Effector CD8-positive, alpha-beta T cell (primary cell): Measurements from ENCODE around the gene CD2AP.
"Not testable (repeated sequence)": the region's sequence is repeated elsewhere in the genome, so short reads cannot be mapped to it uniquely, and the experiment has no call there.

Experiments used
- DNase-seq: peaks from one replicate; lab custom pipeline; 2025; lab: John Stamatoyannopoulos, UW

CD2AP gene

DNA sequence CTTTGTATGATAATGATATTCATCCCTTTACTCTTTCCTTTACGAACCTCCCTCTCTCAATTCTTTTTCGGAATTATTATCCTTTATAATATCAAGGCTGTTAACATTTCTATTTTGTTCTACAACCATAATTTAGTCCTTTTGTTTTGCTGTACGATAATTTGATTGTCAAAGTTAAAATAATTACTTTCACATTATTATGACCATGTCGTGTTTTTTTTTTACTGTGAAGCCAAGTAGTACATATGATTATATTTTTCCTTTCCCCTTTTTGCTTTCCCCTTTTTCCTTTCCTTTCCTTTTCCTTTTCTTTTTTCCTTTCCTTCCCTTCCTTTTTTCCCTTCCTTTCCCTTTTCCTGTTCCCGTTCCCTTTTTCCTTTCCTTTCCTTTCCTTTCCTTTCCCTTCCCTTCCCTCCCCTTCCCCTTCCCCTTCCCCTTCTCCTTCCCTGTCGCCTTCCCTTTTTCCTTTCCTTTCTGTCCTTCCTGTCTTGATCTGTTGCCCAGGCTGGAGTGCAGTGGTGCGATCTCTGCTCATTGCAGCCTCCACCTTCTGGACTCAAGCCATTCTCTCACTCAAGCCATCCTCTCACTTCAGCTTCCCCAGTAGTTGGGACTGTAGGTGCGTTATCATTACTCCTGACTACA lies 19.5 kb downstream of the CD2AP start:
- DNase-seq = no peak

DNA sequence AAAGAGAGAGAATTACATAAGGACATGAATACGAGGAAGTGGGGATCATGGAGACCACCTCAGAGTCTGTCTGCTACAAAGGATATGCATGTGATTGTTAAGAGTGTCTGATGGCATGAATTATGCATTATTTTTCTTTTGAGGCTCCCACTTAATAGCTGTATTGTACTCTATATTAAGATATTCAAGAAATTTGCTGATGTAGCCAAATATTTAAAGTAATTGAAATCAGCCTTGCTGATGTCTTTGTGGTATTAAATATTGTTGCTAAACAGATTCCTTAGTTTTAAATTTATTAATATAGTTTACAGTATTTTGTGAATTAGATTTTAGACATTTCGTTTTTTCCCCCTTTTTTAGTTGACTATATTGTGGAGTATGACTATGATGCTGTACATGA lies 25.3 kb downstream of the CD2AP start:
- no peak for DNase-seq

DNA sequence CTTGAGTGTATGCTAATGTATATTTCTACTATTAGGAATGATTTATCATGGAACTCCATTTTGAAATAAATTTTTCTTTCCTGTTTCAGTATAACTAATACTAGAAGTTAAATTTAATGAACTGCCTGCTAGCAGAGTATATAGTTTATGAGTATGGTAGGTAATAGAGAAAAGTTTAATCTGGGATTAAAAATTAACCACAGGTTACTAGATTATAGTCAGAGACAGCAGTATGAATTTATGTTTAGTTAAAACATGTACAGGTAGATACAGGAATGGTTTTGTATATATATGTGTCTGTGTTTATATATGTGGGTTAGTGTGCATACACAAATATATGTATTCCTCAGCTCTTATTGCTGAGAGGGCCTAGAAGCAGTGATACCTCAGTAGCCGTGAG lies 32.3 kb downstream of the CD2AP start:
- DNase-seq = no peak

DNA sequence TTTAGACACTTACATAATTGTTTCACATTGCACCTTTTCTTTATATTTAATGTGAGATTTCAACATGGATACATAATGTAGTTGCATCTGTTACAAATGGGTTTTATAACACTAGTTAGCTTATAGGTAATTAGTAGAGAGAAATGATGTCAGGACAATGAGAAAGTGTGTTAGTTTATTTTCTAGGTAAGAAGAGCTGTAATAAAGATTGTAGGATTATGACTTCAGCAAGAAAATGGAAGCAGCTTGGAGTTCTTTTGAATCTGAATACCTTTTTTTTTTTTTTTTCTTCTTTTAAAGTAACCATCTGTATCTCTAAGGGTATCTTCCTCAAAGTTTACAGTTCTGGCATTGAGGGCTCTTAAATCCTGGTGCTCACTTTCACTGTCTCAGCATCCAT lies 35.3 kb downstream of the CD2AP start:
- DNase-seq = no peak

DNA sequence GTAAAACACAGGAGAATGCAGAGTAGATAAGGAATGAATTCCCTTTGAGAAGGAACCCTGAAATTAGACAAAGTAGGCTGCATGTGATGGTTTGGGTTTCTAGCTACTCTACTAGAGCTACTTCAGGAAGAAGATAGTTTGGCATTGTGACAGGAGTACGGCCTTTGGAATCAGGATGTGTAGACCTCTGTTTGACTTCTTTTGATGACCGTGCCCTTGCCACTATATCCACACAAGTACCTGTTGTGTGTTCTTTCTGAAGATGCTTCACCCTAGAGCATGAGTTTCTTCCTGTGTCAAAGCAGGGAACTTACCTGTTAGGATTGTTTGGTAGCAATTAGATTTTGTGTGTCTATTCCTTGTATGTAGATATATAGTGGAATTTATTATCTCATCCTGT lies 41.7 kb downstream of the CD2AP start:
- no peak for DNase-seq

DNA sequence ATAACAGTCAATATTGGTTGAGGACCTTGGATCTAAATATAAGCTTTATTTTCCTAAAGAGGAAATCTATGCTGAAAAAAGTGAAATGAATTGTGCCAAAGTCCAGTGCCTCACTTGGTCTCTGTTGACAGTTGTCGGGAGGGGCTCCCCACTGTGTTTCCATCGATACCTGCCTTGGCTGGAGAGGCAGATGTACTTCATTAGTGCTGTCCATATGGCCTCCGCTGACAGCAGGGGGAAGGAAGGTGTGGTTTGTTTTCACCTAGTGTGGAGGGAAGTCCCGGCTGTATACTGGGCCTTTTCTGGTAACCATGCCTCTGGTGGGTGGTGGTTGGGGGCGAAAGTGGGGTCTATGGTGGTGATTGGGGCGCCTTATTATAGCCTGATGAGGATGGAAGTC lies 42.7 kb downstream of the CD2AP start:
- DNase-seq = no peak

DNA sequence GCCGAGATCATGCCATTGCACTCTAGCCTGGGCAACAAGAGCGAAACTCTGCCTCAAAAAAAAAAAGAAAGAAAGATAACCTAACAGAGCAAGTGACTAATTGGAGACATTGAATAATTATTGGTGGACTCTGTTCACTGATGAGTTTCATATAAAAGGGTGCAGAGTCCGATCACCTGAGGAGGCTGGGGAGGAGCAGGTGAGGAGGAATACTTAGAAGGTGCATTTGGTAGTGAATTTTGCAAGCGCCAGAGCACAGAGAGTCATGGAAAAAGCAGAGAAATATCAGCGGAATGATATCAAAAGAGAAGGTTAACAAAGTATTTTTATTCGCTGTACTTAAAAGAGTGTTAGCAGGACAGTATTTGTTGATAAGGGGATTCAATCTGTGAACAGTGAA lies 44.4 kb downstream of the CD2AP start:
- no peak for DNase-seq

DNA sequence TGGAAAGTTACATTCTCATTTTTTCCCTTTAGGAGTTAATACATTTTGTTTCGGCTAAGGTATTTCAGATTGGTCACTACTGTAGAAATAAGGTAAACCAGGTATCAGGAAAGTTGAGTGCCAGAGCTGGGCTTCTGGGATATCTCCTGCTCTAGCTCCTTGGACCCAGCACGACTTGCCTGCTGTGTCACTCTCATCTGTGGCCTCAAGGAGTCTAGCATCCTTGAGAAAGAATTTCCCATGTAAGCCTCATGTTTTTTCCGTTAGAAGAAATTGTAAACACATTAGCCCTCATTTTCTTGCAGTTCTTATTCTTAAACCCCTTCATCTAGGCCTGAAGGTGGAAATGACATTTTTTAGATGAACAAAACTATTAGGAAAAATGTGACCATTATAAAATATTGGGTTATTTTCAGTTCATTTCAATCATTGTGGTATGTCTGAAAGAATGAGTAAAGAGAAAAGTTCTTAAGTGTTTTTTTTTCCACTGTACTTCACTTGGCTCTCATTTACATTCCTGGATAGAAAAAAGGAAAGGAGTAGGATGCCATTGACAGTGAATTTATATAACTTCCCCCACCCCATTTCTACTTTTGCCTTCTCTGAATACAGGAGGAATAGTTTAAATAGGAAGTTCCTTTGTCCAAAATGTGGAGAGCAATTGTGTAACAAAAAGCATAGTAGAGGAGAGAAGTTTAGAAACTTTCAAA lies 46.7 kb downstream of the CD2AP start:
- DNase-seq = no peak

DNA sequence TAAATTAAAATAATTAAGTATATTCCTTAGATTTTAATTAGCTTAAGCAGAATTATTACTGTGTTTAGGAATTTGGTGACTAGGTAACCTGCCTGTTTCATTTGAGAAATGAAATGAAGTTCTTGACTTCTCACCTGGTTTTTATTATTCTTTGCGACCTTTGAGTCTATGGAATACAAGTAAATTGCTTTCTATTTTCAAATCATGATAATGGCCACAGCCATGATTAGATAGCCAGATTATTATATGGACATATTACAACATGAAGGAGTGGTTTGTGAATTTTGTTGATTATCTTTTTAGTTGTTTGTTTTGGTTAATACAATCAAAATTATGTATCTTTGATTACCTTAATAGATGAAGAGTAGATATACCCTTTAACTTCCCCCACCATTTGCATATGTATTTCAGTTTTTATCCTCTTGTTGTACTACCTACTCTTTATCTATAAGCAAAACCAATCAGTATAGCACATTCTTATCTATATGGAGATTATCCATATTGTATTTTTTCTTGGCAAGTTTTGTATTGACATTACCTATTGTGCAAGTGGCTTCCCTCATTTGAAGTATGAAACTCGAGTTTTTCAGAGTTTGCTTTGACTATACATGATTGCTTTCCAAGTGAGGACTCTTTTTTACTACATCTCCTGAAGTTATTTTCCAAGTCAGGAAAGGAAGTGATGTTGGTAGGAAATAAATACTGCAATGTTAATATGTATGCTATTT lies 47.9 kb downstream of the CD2AP start:
- DNase-seq = no peak

DNA sequence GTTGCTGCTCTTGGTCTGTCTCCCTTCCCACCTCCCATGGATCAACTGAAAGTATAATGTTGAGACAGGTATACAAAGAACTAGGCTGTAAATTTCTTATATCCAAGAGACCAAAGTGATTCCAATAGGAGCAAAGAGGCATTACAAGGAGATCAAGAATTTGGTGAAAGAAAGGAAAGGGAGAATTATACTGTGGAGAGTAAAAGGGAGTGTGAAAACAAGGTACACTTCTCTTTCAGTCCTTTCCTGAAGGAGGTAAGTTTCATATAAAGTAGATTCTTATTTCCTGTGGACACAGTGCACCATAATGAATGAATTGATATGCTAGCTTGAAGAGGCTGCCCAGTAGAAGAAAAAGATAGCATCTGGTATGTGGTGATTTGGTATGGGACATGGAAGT lies 49.7 kb downstream of the CD2AP start:
- DNase-seq = no peak

DNA sequence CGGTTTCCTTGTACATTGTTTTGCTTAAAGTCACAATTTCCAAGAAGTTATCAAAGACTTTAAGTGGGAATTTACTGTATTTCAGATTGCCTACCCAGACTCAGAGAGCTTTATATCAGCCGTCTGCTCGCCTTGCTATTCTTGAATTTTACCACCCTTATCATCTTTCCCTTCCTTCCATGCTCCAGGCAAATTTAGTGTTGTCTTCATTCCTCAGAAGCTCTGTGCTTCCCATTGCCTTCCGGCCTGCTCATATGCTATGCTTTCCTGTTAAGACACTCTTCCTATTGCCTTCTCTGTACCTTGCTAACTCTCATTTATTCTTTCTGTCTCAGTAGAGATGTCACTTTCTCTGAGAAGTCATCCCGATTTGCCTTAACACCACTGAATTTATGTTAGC lies 52.1 kb downstream of the CD2AP start:
- DNase-seq = no peak

DNA sequence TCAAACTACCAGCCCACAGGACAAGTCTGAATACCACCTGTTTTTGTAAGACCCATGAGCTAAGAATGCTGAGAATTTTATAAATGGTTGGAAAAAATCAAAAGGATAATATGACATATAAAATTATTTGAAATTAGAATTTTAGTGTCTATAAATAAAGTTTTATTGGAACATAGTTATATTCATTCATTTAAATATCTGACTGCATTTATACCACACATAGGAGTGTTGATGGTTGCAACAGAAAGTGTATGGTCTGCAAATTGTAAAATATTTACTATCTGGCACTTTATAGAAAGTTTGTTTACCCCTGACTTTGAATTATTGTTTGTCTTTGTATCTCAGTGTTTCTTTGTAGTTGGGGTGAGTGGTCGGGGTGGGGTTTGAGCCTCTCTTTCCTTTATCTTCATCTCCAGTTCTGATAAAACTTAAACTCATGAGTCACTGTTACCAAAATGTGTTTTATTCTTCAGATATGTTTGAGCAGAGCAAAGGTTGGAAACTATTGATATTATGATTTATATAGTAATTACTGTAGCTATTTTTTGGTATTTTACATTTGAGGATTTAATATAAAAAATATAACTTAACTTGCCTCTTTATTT lies 55.5 kb downstream of the CD2AP start:
- DNase-seq = no peak

DNA sequence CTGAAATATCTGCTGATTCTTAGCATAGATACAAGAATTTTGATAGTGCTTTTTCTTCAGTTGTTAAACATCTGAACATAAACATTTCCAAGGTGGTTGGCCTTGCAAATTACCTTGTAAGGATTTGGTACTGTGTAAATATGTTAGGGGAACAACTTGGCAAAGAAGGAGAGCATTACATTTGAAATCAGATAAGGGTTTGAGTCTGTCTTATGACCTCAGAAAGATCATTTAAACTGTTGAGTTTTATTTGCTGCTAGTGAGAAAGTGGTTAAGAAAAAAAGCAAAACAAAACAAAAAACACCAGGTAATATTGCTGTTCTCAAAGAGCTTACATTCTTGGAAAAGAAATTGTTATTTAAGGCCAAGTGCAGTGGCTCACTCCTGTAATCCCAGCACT lies 56.5 kb downstream of the CD2AP start:
- no peak for DNase-seq

DNA sequence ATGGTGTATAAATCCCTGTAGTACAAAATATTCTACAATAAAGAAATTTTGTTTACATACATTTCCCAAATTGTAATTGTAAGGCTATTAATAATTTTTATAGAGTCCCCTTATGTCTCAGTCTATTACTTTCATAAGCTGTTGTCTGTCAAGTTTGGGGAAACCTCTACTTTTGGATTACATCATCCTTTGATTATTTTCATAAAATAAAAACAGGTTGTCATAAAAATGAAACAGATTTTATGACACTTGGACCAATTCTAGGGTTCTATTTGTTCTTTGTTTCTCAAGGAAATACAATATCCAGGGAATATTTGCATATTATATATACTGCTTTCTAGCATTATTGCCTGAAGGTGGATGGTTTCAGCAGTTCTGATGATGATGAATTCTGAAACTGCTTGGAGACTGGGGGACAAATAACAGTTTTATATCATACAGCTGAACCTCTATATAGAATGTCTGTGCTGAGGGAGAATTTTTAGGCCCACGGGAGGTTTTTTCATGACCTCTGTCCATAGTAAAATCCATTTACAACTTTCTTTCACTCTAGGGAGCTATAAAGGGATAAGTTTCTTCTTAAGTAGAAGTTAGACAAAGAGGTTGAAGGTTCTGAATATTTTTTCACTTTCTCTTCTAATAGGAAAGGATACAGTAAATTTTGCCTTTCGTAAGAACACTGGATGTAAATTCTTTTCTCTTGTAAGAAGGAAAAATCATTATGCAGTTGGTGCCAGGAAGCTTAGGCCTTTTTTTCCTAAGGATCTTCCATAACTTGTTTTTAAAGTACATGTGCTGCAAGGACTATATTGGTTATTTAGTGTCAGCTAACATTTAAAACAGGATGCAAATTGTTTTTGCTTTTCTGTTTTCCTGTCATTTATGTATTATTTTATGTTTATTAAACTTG lies 58.0 kb downstream of the CD2AP start:
- DNase-seq = no peak

DNA sequence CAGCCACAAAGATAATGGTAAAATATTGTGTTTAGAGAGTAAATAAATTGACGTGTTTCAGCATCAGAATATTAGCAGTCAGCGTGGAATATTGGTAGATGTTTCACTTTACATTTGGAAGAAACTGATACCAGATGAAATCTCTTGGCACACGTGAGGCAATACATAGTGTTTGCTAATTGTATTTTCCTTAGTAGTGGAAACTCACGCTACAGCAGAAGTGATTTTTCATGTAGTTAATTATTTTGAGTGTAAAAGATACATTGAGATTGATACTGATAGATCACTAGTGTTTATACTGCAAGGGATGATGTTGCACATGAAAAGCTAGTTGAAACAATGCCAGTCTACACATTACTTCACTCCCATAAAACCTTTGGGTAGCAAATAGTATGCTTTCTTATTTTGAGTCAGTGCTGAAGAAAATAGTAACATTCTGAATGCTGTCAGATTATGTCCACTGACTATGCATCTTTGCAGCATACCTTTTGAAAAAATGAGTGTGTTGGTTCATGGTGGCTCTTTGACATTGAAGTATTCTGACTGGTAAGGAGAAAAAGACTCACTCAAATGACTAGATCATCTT lies 59.3 kb downstream of the CD2AP start:
- DNase-seq = no peak

DNA sequence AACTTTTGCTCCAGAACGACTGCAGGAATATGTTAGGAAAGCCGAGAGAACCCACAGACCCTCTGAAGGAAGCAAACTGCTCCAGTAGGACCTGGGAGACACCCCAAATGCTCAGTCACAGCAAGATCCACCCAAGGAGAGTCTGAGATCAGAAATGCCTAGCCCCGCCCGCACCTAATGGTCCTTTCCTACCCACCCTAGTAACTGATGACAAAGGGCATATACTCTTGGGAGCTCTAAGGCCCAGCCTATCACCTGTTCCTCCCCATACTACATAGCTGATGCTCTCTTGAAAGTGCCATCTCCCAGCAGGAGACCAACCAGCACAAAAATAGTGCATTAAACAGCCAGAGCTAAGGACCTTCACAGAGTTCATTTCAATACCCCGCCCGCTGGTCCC lies 67.6 kb downstream of the CD2AP start:
- no peak for DNase-seq

DNA sequence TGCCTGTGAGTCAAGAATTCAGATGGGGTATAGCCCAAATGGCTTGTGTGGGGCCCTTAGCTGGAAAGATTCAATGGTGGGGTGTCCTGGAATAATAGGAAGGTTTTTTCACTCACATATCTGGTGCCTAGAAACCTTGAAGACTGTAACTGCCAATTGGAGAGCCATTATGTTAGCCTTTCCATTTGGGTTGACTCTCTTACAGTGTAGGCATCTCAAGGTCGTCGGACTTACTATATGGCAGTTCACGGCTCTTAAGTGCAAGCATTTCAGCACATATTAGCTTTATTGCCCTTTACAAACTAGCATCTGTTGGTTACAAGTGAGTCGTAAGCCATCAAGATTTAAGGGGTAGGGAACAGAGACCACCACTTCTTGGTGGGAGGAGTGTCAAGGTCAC lies 74.1 kb downstream of the CD2AP start:
- DNase-seq = no peak

DNA sequence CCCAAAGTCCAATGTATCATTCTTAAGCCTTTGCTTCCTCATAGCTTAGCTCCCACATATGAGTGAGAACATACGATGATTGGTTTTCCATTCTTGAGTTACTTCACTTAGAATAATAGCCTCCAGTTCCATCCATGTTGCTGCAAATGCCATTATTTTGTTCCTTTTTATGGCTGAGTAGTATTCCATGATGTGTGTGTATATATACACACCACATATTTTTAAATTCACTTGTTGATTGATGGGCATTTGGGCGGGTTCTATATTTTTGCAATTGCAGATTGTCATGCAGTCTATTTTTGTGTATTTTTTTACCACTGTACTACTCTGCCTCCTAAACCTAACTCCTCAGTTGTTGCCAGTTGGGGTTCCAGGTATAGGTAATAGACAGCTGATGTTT lies 74.7 kb downstream of the CD2AP start:
- DNase-seq = no peak

DNA sequence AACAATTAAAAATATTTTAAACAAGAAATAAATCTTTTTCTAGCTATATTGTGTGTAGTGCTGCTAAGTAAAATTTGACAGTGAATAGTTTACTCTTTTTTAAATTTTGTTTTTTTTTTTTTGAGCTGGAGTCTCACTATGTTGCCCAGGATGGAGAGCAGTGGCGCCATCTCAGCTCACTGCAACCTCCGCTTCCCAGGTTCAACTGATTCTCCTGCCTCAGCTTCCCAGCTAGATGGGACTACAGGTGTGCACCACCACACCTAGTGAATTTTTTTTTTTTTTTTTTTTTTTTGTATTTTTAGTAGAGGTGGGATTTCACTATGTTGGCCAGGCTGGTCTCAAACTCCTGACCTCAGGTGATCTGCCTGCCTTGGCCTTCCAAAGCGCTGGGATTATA lies 75.7 kb downstream of the CD2AP start:
- not testable (repeated sequence) for DNase-seq

DNA sequence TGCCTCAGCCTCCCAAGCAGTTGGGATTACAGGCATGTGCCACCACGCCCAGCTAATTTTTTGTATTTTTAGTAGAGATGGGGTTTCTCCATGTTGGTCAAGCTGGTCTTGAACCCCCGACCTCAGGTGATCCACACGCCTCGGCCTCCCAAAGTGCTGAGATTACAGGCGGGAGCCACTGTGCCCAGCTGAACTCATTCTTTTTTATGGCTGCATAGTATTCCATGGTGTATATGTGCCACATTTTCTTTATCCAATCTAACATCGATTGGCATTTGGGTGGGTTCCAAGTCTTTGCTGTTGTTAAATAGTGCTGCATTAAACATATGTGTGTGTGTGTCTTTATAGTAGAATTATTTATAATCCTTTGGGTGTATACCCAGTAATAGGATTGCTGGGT lies 78.9 kb downstream of the CD2AP start:
- not testable (repeated sequence) for DNase-seq

DNA sequence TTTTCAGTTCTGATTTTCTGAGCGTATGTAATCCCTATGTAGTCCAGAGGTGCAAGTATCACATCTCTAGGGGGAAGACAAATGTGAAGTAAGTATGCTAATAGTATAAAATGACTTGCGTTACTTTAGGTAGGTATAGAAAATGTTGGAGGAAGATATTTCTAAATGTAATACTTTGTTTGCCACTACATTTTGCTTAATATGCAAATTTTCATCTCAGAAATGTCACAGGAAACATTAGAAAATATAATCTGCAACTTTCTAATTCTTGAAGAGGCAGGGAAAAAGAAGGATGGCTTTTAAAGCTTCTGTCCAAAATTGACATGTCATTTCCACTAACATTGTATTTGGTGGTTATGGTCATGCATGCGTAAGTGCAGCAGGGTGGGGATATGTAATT lies 85.6 kb downstream of the CD2AP start:
- no peak for DNase-seq
